ENCODE measurements around the gene ITPR3. TPM values are rescaled to one million over a fixed set of nuclear protein-coding genes. Genes with fewer than 3 reads are reported as not detected.

ITPR3 gene
- polyA plus RNA-seq, 1 donor (not counting 4 experiments of a cell fraction or from before 2014, with no cell fraction given) = 43.3 TPM

DNA sequence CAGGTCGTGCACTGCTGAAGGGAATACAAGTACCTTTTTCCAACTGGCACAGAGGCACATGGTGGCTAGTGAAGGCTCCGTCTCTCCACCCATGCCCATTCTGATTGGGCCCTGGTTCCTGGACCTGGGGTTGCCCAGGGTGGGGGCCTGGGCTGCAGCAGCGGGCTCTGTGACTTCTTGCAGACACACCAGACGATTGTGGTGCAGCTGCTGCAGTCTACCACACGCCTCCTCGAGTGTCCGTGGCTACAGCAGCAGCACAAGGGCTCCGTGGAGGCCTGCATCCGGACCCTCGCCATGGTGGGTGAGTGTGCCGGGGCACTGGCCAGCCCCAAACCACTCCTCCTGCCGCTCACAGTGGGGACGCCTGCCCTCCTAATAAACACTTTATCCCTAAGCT, 61.2 kb downstream of the ITPR3 start:
- TF ChIP-seq, protein P1, sequence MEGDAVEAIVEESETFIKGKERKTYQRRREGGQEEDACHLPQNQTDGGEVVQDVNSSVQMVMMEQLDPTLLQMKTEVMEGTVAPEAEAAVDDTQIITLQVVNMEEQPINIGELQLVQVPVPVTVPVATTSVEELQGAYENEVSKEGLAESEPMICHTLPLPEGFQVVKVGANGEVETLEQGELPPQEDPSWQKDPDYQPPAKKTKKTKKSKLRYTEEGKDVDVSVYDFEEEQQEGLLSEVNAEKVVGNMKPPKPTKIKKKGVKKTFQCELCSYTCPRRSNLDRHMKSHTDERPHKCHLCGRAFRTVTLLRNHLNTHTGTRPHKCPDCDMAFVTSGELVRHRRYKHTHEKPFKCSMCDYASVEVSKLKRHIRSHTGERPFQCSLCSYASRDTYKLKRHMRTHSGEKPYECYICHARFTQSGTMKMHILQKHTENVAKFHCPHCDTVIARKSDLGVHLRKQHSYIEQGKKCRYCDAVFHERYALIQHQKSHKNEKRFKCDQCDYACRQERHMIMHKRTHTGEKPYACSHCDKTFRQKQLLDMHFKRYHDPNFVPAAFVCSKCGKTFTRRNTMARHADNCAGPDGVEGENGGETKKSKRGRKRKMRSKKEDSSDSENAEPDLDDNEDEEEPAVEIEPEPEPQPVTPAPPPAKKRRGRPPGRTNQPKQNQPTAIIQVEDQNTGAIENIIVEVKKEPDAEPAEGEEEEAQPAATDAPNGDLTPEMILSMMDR (optimal IDR thresholded peaks at IDR 0.05 in 1 of 3, IDR thresholded peaks at IDR 0.05 in 1 of 3, conservative IDR thresholded peaks at IDR 0.05 in 1 of 3; ENCODE audit: extremely low read depth in 1 of 3, insufficient read depth in 2 of 3, low read length in 3 of 3) = no peak
- TF ChIP-seq EZH2 (IDR thresholded peaks at IDR 0.05; ENCODE audit: low read length) = no peak
- Histone ChIP-seq H2AFZ (ENCODE audit: control insufficient read depth, low read length) (no peak overlapping the region), H3K4me1 (ENCODE audit: control insufficient read depth, extremely low read depth, insufficient read depth, low read length) (no peaks in the 10 kb centered on the region), H3K27me3 (ENCODE audit: control insufficient read depth, extremely low read depth, insufficient read depth, low read length) (no peaks in the 10 kb centered on the region), H3K9me1 (ENCODE audit: control insufficient read depth, extremely low read depth, insufficient read depth, low read length) (no peaks in the 10 kb centered on the region), H3K27ac (ENCODE audit: control insufficient read depth, insufficient read depth, low read length) (no peak overlapping the region), H4K20me1 (ENCODE audit: control insufficient read depth, extremely low read depth, insufficient read depth, low read length) (no peaks in the 10 kb centered on the region), H3K4me2 (ENCODE audit: control insufficient read depth, extremely low read depth, insufficient read depth, low read depth, low read length) (no peak overlapping the region), H3K36me3 (ENCODE audit: control insufficient read depth in 2 of 2, extremely low read depth in 1 of 2, insufficient read depth in 2 of 2, low read length in 2 of 2) (peaks cover 53 to 65% of the 10 kb centered on the region in 2 experiments), H3K4me3 (ENCODE audit: control insufficient read depth in 2 of 3, extremely low read depth in 1 of 3, insufficient read depth in 2 of 3, low read depth in 1 of 3, low read length in 3 of 3) (no peak overlapping the region), H3K9me3 (ENCODE audit: control insufficient read depth, low read depth, low read length) (no peaks in the 10 kb centered on the region), H3K79me2 (ENCODE audit: control insufficient read depth, insufficient read depth, low read length) (no peaks in the 10 kb centered on the region), H3K9ac (ENCODE audit: control insufficient read depth, extremely low read depth, insufficient read depth, low read length) (no peak overlapping the region)
- dilution Hi-C loops (cut with MboI; ENCODE audit: extremely low pct_ligation_motif_present, low sequenced_read_pairs) = no loop called here
- FAIRE-seq (no peak), DNase-seq (ENCODE audit: low read depth, low spot score) (no peak)

- Histone ChIP-seq H3K9me3 (ENCODE audit: control insufficient read depth, low read depth, low read length) (no peaks in the 10 kb centered on the region), H3K4me3 (ENCODE audit: control insufficient read depth in 2 of 3, extremely low read depth in 1 of 3, insufficient read depth in 2 of 3, low read depth in 1 of 3, low read length in 3 of 3) (no peak overlapping the region), H3K9me1 (ENCODE audit: control insufficient read depth, extremely low read depth, insufficient read depth, low read length) (no peaks in the 10 kb centered on the region), H3K4me2 (ENCODE audit: control insufficient read depth, extremely low read depth, insufficient read depth, low read depth, low read length) (no peak overlapping the region), H3K27ac (ENCODE audit: control insufficient read depth, insufficient read depth, low read length) (no peak overlapping the region), H3K9ac (ENCODE audit: control insufficient read depth, extremely low read depth, insufficient read depth, low read length) (no peak overlapping the region), H3K4me1 (ENCODE audit: control insufficient read depth, extremely low read depth, insufficient read depth, low read length) (no peaks in the 10 kb centered on the region), H4K20me1 (ENCODE audit: control insufficient read depth, extremely low read depth, insufficient read depth, low read length) (no peaks in the 10 kb centered on the region), H3K79me2 (ENCODE audit: control insufficient read depth, insufficient read depth, low read length) (no peaks in the 10 kb centered on the region), H3K27me3 (ENCODE audit: control insufficient read depth, extremely low read depth, insufficient read depth, low read length) (no peaks in the 10 kb centered on the region), H3K36me3 (ENCODE audit: control insufficient read depth in 2 of 2, extremely low read depth in 1 of 2, insufficient read depth in 2 of 2, low read length in 2 of 2) (peaks cover 50 to 60% of the 10 kb centered on the region in 2 experiments), H2AFZ (ENCODE audit: control insufficient read depth, low read length) (no peak overlapping the region)
- DNase-seq (ENCODE audit: low read depth, low spot score) = no peak
- TF ChIP-seq, protein P1 (optimal IDR thresholded peaks at IDR 0.05 in 1 of 3, IDR thresholded peaks at IDR 0.05 in 1 of 3, conservative IDR thresholded peaks at IDR 0.05 in 1 of 3; ENCODE audit: extremely low read depth in 1 of 3, insufficient read depth in 2 of 3, low read length in 3 of 3) = no peak
- TF ChIP-seq EZH2 (IDR thresholded peaks at IDR 0.05; ENCODE audit: low read length) = no peak
- dilution Hi-C loops (cut with MboI; ENCODE audit: extremely low pct_ligation_motif_present, low sequenced_read_pairs) = no loop called here
- FAIRE-seq = no peak
These were observed 62.0 kb downstream of the ITPR3 start for GRCh38 chr6:33683051-33683571.

Measured in keratinocyte (primary cell).